Endodermal cell (in vitro differentiated cells): ENCODE results near the gene GMPPB. TPM values are rescaled to one million over a fixed set of nuclear protein-coding genes. Genes with fewer than 3 reads are reported as not detected.

Source experiments
- DNase-seq: peaks from one replicate; pipeline ENCODE4 v3.0.0-alpha.2; 2017
- H3K27ac ChIP-seq: 2 replicates; pipeline ENCODE4 v1.5.1; 2013; ENCODE audit warnings: mild to moderate bottlenecking, low read depth, low read length, moderate library complexity
- H3K27me3 ChIP-seq: 2 replicates; pipeline ENCODE4 v1.6.1; 2013; ENCODE audit warnings: mild to moderate bottlenecking, low read length, moderate library complexity; ENCODE audit not compliant: insufficient read depth, control insufficient read depth, poor library complexity, severe bottlenecking
- H3K36me3 ChIP-seq: 2 replicates; pipeline ENCODE4 v1.7.0; 2013; ENCODE audit warnings: mild to moderate bottlenecking, low read length, moderate library complexity; ENCODE audit not compliant: control insufficient read depth, insufficient read depth
- H3K4me1 ChIP-seq: one replicate; pipeline ENCODE4 v1.7.0; 2013; ENCODE audit warnings: low read length; ENCODE audit not compliant: control insufficient read depth, insufficient read depth
- H3K4me3 ChIP-seq: 2 replicates; pipeline ENCODE4 v1.5.1; 2013; ENCODE audit warnings: mild to moderate bottlenecking, low read length, moderate library complexity
- H3K9ac ChIP-seq: 2 replicates; pipeline ENCODE4 v1.6.1; 2013; ENCODE audit warnings: mild to moderate bottlenecking, low read length, moderate library complexity; ENCODE audit not compliant: poor library complexity, severe bottlenecking; ENCODE audit errors: extremely low read depth
- H3K9me3 ChIP-seq: 2 replicates; pipeline ENCODE4 v1.6.1; 2013; ENCODE audit warnings: mild to moderate bottlenecking, low read length, moderate library complexity; ENCODE audit not compliant: control insufficient read depth
- H3K27ac Mint-ChIP-seq: 2 replicates; pipeline ENCODE4 v1.8.0; 2020; ENCODE audit warnings: mixed read lengths
- H3K27me3 Mint-ChIP-seq: 2 replicates; pipeline ENCODE4 v1.8.0; 2021; ENCODE audit warnings: mild to moderate bottlenecking, mixed read lengths; ENCODE audit not compliant: insufficient read depth
- H3K36me3 Mint-ChIP-seq: 2 replicates; pipeline ENCODE4 v1.8.0; 2020; ENCODE audit warnings: low read depth, mixed read lengths
- H3K4me1 Mint-ChIP-seq: 2 replicates; pipeline ENCODE4 v1.8.0; 2020; ENCODE audit warnings: mixed read lengths
- H3K4me3 Mint-ChIP-seq: 2 replicates; pipeline ENCODE4 v1.8.0; 2020; ENCODE audit warnings: mild to moderate bottlenecking, moderate library complexity, mixed read lengths
- H3K9me3 Mint-ChIP-seq: 2 replicates; pipeline ENCODE4 v1.8.0; 2020; ENCODE audit warnings: mild to moderate bottlenecking, mixed read lengths
- WGBS, 2 experiments: methylation state at CpG; one replicate each; pipeline versions ENCODE4 v1.1.5 to v1.1.7; 2013; ENCODE audit warnings: missing lambda C conversion rate in 2 of 2, mixed read lengths in 1 of 2; ENCODE audit not compliant: insufficient coverage in 1 of 2, insufficient read length in 1 of 2; 5-methylcytosine and 5-hydroxymethylcytosine counted together
- total RNA-seq, 2 donors: library from RNA; stranded (reverse); fragmentation: NEBNext Ultra II Directional in 1 of 2; extraction: Animal tissue kit (Norgen Biotek cat#: 25700) in 1 of 2; gene quantifications; 2 replicates in 1 of 2; 3 replicates in 1 of 2; pipeline ENCODE4 v1.2.1, GENCODE V29; 2021
- TF ChIP-seq, protein P1 (sequence below): fragments of 200-600 bp; sonication (generic); conservative IDR thresholded peaks from 2 replicates; pipeline ENCODE4 v1.5.0; 2021; ENCODE audit warnings: antibody characterized with exemption, mild to moderate bottlenecking

GMPPB gene
- total RNA-seq, 2 donors from 2014 or later: 35.5 to 38.2 TPM

- no peak overlapping the region for H3K9ac ChIP-seq
- H3K27me3 ChIP-seq: no peaks in the 10 kb centered on the region
- no peak overlapping the region for H3K4me3 ChIP-seq
- TF ChIP-seq, protein P1, sequence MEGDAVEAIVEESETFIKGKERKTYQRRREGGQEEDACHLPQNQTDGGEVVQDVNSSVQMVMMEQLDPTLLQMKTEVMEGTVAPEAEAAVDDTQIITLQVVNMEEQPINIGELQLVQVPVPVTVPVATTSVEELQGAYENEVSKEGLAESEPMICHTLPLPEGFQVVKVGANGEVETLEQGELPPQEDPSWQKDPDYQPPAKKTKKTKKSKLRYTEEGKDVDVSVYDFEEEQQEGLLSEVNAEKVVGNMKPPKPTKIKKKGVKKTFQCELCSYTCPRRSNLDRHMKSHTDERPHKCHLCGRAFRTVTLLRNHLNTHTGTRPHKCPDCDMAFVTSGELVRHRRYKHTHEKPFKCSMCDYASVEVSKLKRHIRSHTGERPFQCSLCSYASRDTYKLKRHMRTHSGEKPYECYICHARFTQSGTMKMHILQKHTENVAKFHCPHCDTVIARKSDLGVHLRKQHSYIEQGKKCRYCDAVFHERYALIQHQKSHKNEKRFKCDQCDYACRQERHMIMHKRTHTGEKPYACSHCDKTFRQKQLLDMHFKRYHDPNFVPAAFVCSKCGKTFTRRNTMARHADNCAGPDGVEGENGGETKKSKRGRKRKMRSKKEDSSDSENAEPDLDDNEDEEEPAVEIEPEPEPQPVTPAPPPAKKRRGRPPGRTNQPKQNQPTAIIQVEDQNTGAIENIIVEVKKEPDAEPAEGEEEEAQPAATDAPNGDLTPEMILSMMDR: no peak
- Mint-ChIP-seq H3K27me3 (no peaks in the 10 kb centered on the region), H3K4me3 (no peak overlapping the region), H3K27ac (peak overlapping the region; percentile 64), H3K9me3 (no peaks in the 10 kb centered on the region), H3K4me1 (peaks cover 22% of the 10 kb centered on the region), H3K36me3 (peaks cover 5% of the 10 kb centered on the region)
- peaks cover 5% of the 10 kb centered on the region for H3K36me3 ChIP-seq
- 70 to 100% methylated on average over 1 to 6 of the region's 6 CpGs for WGBS, 2 experiments
- H3K9me3 ChIP-seq: no peaks in the 10 kb centered on the region
- no peak for DNase-seq
- H3K27ac ChIP-seq: no peak overlapping the region
- H3K4me1 ChIP-seq: peaks cover 3% of the 10 kb centered on the region
Observed at GRCh38 chr3:49670940-49671290, 52.8 kb downstream of the GMPPB start.

Other genes starting within 250 kb of the GMPPB start
- 1 to 10 TPM; 2.4 to 2.5 TPM for gene BSN, start 169.5 kb downstream of the GMPPB start, total RNA-seq
- gene APEH, start 49.6 kb downstream of the GMPPB start, total RNA-seq: 100 to 1,000 TPM; 188 to 216 TPM
- gene MST1, start 34.5 kb downstream of the GMPPB start, total RNA-seq: 10 to 100 TPM; 30.8 to 35.5 TPM
- gene RNF123, start 34.4 kb downstream of the GMPPB start, total RNA-seq: 10 to 100 TPM; 47.3 to 47.6 TPM
- 1 to 10 TPM; 1.4 to 3.0 TPM for gene AMIGO3, start 4.3 kb downstream of the GMPPB start, total RNA-seq
- 10 to 100 TPM; 45.8 to 49.8 TPM for gene IP6K1, start 62.6 kb upstream of the GMPPB start, total RNA-seq
- gene CDHR4, start 75.9 kb upstream of the GMPPB start, total RNA-seq: not detected
- gene INKA1, start 79.3 kb upstream of the GMPPB start, total RNA-seq: not detected
- gene UBA7, start 90.0 kb upstream of the GMPPB start, total RNA-seq: 1 to 10 TPM; 1.0 to 3.4 TPM
- gene TRAIP, start 132.6 kb upstream of the GMPPB start, total RNA-seq: 10 to 100 TPM; 22.3 to 32.8 TPM
- gene CAMKV, start 146.0 kb upstream of the GMPPB start, total RNA-seq: 1 to 10 TPM in 1 of 2 donors, under 1 TPM in 1; 0.75 to 7.1 TPM
- gene MST1R, start 179.9 kb upstream of the GMPPB start, total RNA-seq: 10 to 100 TPM in 1 of 2 donors, 1 to 10 TPM in 1; 6.8 to 11.2 TPM
- 1 to 10 TPM; 4.1 to 6.2 TPM for gene MON1A, start 205.9 kb upstream of the GMPPB start, total RNA-seq
- 100 to 1,000 TPM; 116 to 168 TPM for gene RBM6, start 216.2 kb upstream of the GMPPB start, total RNA-seq